Prostate gland (tissue), 2 donors: Measurements from ENCODE around the gene ATP11B. TPM values are rescaled to one million over a fixed set of nuclear protein-coding genes. Genes with fewer than 3 reads are reported as not detected.
"Not testable (repeated sequence)": the region's sequence is repeated elsewhere in the genome, so short reads cannot be mapped to it uniquely, and the experiment has no call there.

ENCODE experiments used
- DNase-seq: peaks from one replicate; pipeline ENCODE4 v3.0.0-alpha.2; 2019; ENCODE audit warnings: low spot score
- H3K27ac ChIP-seq, 2 donors: fragments of 200-600 bp; sonication (generic); 2 replicates each; pipeline ENCODE4 v1.5.1; 2017 to 2019
- H3K27me3 ChIP-seq: fragments of 200-600 bp; sonication (generic); replicated peaks from 2 replicates; pipeline ENCODE4 v1.5.1; 2019; ENCODE audit not compliant: insufficient read depth
- H3K36me3 ChIP-seq, 2 donors: fragments of 200-600 bp; sonication (generic); 1 replicate in 1 of 2; 2 replicates in 1 of 2; pipeline versions ENCODE4 v1.5.1 to v1.8.1; 2017 to 2019
- H3K4me1 ChIP-seq: fragments of 200-600 bp; sonication (generic); replicated peaks from 2 replicates; pipeline ENCODE4 v1.5.1; 2019
- H3K4me3 ChIP-seq, 2 donors: fragments of 200-600 bp; sonication (generic); 2 replicates each; pipeline ENCODE4 v1.5.1; 2017 to 2019
- H3K9me3 ChIP-seq: fragments of 200-600 bp; sonication (generic); 2 replicates; pipeline ENCODE4 v1.5.1; 2017
- POLR2A ChIP-seq: fragments of 450-650 bp; IDR thresholded peaks from one replicate; pipeline ENCODE4 v1.6.1; 2016; ENCODE audit warnings: antibody characterized with exemption, mild to moderate bottlenecking
- POLR2AphosphoS5 ChIP-seq: sonication (generic); formaldehyde crosslinking; IDR thresholded peaks from one replicate; pipeline ENCODE4 v1.6.1; 2017; ENCODE audit warnings: antibody characterized with exemption
- whole genome bisulfite sequencing: methylation state at CpG from one replicate; pipeline ENCODE4 v1.1.5; 2018; 5-methylcytosine and 5-hydroxymethylcytosine counted together
- intact Hi-C: fragments of 100-400 bp; cut with DNase I; formaldehyde crosslinking; loops from one replicate; pipeline ENCODE4 v1.14.2; 2022
- total RNA-seq, 2 donors: library from RNA; depleted of rRNA; stranded (reverse); fragments of >200 nt; gene quantifications; one replicate each; pipeline ENCODE4 v1.1.0, GENCODE V29; 2016
- TF ChIP-seq, protein P1 (sequence below), 4 experiments: fragments of 200-600 bp in 2 of 4; fragments of 450-650 bp in 2 of 4; sonication (generic) in 2 of 4; IDR thresholded peaks; 1 replicate in 3 of 4; 2 replicates in 1 of 4; pipeline ENCODE4 v1.5.1; 2016 to 2019; ENCODE audit warnings: antibody characterized with exemption in 4 of 4, mild to moderate bottlenecking in 2 of 4, moderate library complexity in 2 of 4

The ATP11B gene
- total RNA-seq, 2 donors from 2014 or later, result 120 to 122 TPM

DNA sequence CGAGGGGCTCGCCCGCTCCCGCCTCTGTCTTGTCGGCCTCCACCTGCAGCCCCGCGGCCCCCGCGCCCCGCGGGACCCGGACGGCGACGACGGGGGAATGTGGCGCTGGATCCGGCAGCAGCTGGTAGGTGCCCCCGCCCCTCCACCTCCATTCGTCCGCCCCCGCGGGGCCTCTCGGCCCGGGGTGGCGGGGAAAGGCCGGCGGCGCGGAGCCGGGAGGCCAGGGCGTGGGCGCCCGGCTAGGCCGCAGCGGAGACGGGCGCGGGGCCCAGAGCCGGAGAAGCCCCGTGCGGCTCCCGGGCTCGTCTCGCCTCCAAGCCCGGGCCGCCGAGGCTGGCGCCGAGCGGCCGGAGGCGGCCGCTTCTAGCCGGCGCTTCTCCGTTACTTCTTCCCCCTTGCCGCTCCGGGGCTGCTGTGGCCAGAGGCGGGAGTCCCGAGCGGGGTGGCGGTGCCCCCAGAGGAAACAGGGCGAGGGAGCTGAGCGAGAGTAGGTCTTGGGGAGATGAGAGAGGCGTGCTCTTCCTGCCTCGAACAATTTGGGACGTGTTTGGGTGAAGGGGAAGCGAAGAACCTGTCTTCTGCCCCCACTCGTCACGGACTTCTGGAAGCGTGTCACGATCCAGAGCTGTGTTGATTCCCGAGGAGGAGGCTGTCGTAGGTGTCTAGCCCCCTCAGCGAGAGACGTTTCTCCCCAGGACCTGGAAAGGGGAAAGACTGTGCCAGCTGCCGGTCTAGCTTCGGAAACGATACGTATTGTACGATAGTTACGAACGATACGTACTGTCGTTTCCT, 555 bp downstream of the ATP11B start:
- TF ChIP-seq, protein P1, sequence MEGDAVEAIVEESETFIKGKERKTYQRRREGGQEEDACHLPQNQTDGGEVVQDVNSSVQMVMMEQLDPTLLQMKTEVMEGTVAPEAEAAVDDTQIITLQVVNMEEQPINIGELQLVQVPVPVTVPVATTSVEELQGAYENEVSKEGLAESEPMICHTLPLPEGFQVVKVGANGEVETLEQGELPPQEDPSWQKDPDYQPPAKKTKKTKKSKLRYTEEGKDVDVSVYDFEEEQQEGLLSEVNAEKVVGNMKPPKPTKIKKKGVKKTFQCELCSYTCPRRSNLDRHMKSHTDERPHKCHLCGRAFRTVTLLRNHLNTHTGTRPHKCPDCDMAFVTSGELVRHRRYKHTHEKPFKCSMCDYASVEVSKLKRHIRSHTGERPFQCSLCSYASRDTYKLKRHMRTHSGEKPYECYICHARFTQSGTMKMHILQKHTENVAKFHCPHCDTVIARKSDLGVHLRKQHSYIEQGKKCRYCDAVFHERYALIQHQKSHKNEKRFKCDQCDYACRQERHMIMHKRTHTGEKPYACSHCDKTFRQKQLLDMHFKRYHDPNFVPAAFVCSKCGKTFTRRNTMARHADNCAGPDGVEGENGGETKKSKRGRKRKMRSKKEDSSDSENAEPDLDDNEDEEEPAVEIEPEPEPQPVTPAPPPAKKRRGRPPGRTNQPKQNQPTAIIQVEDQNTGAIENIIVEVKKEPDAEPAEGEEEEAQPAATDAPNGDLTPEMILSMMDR (IDR thresholded peaks at IDR 0.05), result peak in 1 of 4 experiments; percentile 19
- TF ChIP-seq POLR2AphosphoS5 (peak; percentile 20), POLR2A (no peak)
- Histone ChIP-seq H3K4me1 (peaks cover 5% of the 10 kb centered on the region), H3K9me3 (no peaks in the 10 kb centered on the region), H3K27ac (peak overlapping the region; percentile 94 to 97), H3K36me3 (no peaks in the 10 kb centered on the region), H3K27me3 (no peaks in the 10 kb centered on the region), H3K4me3 (peak overlapping the region; percentile 83 to 96)
- intact Hi-C loops, result no loop called here
- DNase-seq, result peak; percentile 40
- under 1% methylated on average over 56 of the region's 86 CpGs for WGBS

DNA sequence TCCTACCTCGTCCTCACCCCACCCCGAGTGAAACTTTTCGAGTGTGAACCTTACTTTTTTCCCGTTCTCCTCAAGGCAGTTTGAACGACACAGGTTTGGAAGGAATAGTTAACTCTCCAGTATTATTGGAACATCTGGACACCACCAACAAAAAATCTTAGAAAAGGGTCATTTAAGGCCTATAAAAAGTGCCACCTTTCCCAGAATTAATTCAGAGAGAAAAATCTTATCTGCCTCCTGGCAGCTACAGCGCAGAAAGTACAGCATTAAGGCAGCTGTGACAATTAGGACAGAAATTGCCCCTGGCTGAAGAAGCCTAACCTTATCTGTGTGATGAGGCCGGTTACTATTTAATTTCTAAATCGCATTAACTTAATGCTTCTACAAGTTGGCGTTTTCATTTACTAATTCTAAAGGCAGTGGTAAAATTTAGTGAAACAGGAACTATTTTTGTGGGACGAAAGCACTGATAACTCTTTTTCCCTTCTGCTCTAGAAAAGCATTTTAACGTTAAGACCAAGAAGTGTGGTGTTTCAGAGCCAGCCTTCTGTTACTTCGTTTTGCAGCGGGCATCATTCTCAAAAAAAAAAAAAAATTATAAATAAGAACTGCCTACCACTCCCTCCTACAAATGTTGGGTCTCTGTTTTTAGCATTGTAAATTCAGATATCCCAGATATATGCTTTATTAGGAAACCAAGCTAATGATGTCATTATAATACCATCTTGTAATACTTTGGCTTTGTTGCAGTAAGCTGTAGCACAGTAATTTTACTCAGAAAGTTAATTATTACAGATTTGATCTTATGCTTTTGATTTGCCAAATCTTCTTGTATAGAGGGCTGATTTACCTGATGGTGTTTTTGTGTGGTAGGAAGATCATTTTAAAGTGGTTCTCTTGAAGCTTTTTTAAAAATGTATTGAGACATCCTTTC, 1.4 kb downstream of the ATP11B start:
- no peak for DNase-seq
- intact Hi-C loops, result loop anchor here (5.0 kb wide), 1 partner anchor 183 kb away; no protein-coding TSS in a partner anchor
- no peaks in the 10 kb centered on the region for H3K36me3 ChIP-seq
- no peaks in the 10 kb centered on the region for H3K9me3 ChIP-seq
- no peaks in the 10 kb centered on the region for H3K27me3 ChIP-seq
- TF ChIP-seq POLR2A (no peak), POLR2AphosphoS5 (no peak)
- TF ChIP-seq, protein P1 (IDR thresholded peaks at IDR 0.05), result no peak
- H3K4me3 ChIP-seq, result peak overlapping the region; percentile 83 to 96
- peak overlapping the region; percentile 94 to 97 for H3K27ac ChIP-seq
- 3% methylated on average over 13 of the region's 13 CpGs for WGBS
- H3K4me1 ChIP-seq, result peaks cover 5% of the 10 kb centered on the region

DNA sequence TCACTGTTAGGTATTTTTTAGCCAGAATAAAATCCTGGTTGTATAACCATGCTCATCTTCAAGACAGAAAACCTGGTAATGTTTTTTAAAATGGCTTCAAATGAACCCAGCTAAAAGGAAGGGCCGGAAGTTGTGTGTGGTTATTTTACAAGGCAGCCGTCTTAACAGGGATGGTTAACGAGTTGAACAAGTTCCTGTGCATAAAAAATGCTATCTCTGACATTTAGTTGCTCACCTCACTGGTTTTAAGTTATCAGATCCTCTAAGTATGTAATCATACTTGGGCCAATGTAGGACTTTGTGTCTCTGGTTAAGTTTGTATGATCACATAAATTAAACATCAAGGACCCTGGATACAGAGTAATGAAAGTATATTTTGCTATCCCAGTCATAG, 2.1 kb downstream of the ATP11B start:
- no peaks in the 10 kb centered on the region for H3K27me3 ChIP-seq
- peak; percentile 76 for DNase-seq
- TF ChIP-seq POLR2A (no peak), POLR2AphosphoS5 (peak; percentile 88)
- no peaks in the 10 kb centered on the region for H3K36me3 ChIP-seq
- H3K9me3 ChIP-seq, result no peaks in the 10 kb centered on the region
- intact Hi-C loops, result loop anchor here (5.0 kb wide), 1 partner anchor 182 kb away; no protein-coding TSS in a partner anchor
- WGBS, result 18% methylated on average over 3 of the region's 3 CpGs
- peak overlapping the region in 1 of 2 donors; percentile 83 for H3K4me3 ChIP-seq
- peak overlapping the region; percentile 94 to 97 for H3K27ac ChIP-seq
- peaks cover 5% of the 10 kb centered on the region for H3K4me1 ChIP-seq

DNA sequence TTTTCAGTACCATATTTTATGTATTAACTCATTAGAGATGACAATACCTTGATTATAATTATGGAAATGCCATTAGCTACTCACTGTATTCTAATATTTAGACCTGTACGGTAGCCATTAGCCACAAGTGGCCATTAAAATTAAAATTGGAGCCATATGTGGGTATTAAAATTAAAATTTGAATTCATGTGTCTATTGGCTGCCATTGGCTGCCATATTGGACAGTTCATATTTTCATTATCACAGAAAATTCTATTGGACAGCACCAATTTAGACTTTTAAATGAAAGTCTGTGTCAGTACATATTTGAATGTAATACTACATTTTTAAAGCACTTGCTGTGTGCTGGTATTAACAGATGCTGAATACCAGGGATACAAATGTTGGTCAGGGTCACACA, 3.0 kb downstream of the ATP11B start:
- H3K27me3 ChIP-seq, result no peaks in the 10 kb centered on the region
- H3K4me3 ChIP-seq, result no peak overlapping the region
- H3K27ac ChIP-seq, result peak overlapping the region; percentile 94 to 97
- peaks cover 5% of the 10 kb centered on the region for H3K4me1 ChIP-seq
- WGBS, result 94% methylated on average over 1 of the region's 1 CpG
- DNase-seq, result no peak
- TF ChIP-seq POLR2AphosphoS5 (no peak), POLR2A (no peak)
- TF ChIP-seq, protein P1 (IDR thresholded peaks at IDR 0.05), result no peak
- H3K36me3 ChIP-seq, result no peaks in the 10 kb centered on the region
- no peaks in the 10 kb centered on the region for H3K9me3 ChIP-seq
- intact Hi-C loops, result loop anchor here (5.0 kb wide), 1 partner anchor 181 kb away; no protein-coding TSS in a partner anchor

DNA sequence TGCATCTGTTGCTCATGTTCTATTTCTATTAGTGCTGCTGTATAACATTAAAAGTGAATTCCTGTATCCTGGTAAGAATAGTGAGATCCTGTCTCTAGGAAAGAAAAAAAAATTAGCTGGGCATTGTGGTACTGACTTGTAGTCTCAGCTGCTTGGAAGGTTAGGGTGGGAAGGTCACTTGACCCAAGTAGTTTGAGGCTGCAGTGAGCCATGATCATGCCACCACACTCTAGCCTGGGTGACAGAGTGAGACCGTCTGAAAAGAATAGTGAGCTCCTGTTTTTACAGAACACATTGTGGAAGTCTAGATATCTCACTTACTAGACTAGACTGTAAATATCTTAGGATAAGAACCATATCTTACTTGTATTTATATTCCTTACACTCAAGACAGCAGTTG, 4.6 kb downstream of the ATP11B start:
- no peak for TF ChIP-seq POLR2A
- intact Hi-C loops, result loop anchor here (5.0 kb wide), 1 partner anchor 179 kb away; no protein-coding TSS in a partner anchor
- no peak overlapping the region for H3K27ac ChIP-seq
- peaks cover 5% of the 10 kb centered on the region for H3K4me1 ChIP-seq
- H3K4me3 ChIP-seq, result no peak overlapping the region
- H3K27me3 ChIP-seq, result no peaks in the 10 kb centered on the region
- H3K9me3 ChIP-seq, result no peaks in the 10 kb centered on the region
- H3K36me3 ChIP-seq, result no peaks in the 10 kb centered on the region
- no peak for DNase-seq
- 96% methylated on average over 1 of the region's 1 CpG for WGBS

DNA sequence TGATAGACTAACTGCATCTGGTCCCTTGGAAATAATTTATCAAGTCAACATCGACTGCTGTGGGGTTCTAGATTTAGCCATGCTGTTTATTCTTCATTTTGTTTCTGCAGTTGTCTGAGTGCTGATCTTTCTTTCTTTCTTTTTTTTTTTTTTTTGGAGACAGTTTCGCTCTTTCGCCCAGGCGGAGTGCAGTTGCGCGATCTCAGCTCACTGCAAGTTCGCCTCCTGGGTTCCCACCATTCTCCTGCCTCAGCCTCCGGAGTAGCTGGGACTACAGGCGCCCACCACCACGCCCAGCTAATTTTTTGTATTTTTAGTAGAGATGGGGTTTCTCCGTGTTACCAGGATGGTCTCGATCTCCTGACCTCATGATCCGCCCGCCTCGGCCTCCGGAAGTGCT, 5.8 kb downstream of the ATP11B start:
- not testable (repeated sequence) for H3K27me3 ChIP-seq, H3K9me3 ChIP-seq, H3K36me3 ChIP-seq, H3K4me3 ChIP-seq, H3K27ac ChIP-seq, H3K4me1 ChIP-seq, DNase-seq
- WGBS, result 98% methylated on average over 16 of the region's 16 CpGs
- intact Hi-C loops, result loop anchor here (5.0 kb wide), 1 partner anchor 178 kb away; no protein-coding TSS in a partner anchor
